ENCODE data around the gene COL20A1.
"Not testable (repeated sequence)": the region's sequence is repeated elsewhere in the genome, so short reads cannot be mapped to it uniquely, and the experiment has no call there.

The COL20A1 gene

DNA sequence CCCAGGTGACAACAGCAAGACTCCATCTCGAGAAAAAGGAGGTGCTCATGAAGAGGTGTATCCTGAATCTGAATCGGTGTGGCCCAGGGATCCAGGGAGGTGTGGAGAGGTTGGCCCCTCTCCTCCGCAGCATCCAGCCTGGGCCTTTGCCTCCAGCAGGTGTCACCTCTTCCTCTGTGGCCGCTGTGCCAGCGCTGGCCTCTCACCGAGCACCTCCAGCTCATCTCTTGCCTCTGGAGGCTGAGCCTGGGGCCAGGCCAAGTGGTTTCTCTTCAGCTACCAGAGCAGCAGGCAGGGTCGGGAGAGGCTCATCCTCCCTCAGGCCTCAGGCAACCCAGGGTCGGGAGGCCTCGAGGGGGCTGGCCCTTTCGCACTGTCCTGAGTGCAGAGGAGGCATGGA lies 1.2 kb upstream of the COL20A1 start:
- no peak for DNase-seq (ENCODE audit: low read depth in 2 of 2)

DNA sequence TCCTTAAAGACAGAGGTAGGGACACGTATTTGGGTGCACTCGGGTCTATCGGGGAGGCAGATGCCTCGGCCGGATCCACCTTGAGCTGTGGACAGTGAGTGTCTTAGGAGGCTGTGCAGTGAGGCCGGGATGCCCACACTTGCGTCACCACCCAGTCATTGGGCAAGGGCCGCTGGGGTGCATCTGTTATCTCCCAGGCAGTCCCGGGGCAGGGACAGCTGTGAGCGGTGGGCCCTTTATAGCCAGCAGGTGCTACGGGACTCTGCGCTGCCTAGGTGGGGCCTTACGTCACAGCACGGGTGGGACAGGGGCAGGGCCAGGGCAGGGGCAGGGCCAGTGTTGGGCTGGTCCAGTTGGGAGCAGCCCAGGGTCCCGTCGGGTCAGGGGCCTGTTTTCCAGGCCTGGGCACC lies 689 bp upstream of the COL20A1 start:
- DNase-seq (ENCODE audit: low read depth in 2 of 2) = no peak

DNA sequence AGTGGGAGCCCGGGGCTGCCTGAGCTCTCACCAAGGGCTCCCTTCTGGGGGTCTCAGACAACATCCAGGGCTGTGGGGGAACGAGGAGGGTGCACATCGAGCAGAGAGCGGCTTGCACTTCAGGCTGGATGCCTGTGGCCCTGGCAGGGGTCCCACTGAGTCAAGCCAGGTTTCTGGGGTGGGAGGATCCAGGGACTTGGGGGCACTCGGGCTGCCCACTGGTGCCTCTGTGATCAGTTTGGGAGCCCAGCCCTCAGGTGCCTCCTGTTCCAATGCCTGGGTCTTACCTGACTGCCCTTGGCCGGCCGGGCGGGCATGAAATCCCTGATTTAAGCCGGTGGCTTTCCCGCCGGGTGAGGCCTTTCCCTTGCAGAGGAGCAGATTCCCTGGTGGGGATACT lies 470 bp downstream of the COL20A1 start:
- DNase-seq (ENCODE audit: low read depth in 2 of 2) = no peak

DNA sequence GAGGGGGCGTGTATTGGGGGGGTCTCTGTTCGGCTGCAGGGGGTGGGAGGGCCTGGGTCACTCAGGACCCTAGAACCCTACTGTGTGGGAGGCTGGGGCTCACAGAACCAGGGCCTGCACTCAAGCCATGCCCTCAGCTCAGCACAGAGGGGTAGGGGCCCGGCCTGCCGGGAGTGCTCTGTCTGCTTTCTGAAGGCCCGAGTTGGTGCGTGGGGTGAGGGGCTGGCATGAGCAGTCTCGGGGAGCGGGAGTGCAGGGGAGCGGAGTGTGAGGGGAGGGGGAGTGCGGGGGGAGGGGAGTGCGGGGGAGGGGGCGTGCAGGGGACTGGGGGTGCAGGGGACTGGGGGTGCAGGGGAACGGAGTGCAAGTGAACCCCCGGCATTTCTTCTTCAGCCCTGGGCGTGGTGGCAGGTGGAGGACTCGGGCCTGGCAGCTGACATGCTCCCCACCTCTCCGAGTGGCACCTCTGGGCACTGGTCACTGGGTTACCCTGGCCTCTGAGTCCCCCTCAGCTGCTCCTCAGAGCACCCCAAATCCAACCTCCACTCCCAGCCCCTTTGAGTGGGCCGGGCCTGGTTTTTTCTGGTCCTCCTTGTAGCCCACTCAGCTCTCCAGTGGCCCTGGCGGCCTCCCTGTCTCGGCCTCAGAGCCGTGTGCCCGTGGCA lies 1.0 kb downstream of the COL20A1 start:
- no peak for DNase-seq (ENCODE audit: low read depth in 2 of 2)

DNA sequence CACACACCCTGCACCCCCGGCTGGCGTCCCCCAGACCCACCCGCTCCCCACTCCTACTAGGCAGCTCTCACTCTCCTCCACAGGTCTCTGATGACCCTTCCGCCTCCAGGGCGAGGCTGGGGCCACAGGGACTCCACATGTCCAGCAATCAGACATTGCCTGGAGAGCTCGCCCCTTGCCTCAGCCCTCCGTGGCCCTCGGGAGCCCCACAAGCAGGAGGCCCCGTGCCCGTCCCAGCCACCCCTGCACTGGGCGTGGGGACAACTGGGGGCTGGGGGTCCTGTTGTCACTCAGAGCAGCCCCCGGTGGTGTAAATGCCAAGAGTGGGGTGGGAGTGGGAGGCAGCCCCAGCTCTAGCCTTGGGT lies 1.5 kb downstream of the COL20A1 start:
- DNase-seq (ENCODE audit: low read depth in 2 of 2) = no peak

DNA sequence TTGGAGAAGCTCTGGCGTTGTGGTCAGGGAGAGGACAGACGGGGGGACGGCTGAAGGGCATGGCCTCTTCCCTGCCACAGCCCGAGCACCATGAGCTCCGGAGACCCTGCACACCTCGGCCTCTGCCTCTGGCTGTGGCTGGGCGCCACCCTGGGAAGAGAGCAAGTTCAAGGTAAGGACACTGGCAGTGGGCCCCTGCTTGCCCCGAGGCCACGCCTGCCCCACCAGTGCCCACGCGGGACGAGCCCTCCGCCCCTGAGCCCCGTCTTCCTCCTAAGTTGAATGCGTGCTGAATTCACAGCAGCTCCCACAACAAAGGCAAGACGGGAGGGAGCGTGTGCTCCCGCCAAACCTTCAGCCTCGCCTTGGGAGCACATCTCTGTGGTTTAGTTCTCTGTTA lies 2.0 kb downstream of the COL20A1 start:
- no peak for DNase-seq (ENCODE audit: low read depth in 2 of 2)

DNA sequence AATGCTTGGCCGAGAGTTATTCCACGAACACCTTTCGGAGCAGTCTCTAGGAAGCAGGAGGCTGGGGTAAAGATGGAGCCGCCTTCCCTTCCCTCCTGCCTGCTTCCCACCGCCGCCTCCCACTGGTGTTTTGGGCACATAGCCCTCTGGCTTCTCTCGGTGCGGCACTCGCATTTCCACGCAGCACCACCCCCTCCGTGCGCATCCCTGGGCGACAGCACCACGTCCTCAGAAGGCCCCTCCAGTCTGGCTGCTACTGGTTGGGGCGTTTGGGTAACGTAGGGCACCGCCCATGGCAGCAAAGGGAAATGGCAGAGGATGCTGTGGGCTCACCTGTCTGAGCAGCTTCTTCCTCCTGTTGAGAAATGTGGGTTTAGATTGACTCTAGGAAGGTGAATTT lies 2.4 kb downstream of the COL20A1 start:
- no peak for DNase-seq (ENCODE audit: low read depth in 2 of 2)

DNA sequence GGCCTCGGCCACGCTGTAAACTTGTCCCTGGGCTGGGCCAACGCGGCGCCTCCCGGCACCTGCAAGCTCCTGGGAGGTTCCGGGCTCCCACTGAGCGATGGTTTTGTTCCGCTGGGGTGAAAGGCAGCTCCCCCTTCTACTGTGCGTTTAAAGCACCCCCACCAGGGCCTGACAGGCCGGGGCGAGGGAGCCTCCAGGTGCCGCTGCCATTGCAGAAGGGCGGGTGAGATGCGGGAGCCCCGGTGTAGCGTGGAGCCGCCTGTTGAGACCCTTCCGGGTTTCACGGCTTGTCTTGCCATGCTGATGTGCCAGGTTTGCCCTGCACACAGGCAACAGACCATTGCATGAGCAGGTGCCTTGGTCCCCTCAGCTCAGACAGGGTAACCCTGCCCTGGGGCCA lies 2.9 kb downstream of the COL20A1 start:
- no peak for DNase-seq (ENCODE audit: low read depth in 2 of 2)

DNA sequence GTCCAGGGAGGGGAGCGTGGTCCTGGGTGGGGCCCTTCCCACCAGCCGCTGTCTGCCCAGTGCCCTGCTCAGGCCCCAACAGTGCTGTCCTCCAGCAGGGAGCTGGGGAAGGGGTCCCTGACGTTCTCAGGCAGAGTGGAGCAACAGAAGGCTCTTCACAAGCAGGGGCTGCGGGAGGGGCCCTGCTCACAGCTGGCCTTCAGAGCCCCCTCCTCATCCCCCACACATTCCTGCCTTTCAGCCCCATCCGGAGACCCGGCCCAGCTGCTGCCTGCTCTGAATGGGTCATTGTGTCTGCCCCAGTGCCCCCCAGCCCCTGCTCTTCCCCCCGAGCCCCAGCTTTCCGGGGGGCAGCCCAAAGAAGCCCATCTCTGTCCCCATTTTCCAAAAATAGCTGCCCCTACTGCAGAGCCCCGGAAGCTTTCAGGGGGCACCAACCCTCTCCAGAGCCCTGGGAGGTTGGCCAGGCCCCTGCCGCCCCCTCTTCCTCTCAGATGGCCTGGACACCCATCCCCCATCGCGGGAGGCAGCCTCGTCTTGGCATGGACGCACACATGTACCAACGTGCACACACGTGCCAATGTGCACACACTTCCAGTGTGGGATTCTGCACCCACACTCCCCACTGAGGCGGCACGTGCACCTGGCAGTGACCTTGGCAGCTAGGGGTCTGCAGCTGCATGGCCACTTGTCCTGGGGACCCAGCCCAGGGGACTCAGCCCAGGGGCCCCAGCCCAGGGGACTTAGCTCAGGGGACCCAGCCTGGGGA lies 3.7 kb downstream of the COL20A1 start:
- no peak for DNase-seq (ENCODE audit: low read depth in 2 of 2)

DNA sequence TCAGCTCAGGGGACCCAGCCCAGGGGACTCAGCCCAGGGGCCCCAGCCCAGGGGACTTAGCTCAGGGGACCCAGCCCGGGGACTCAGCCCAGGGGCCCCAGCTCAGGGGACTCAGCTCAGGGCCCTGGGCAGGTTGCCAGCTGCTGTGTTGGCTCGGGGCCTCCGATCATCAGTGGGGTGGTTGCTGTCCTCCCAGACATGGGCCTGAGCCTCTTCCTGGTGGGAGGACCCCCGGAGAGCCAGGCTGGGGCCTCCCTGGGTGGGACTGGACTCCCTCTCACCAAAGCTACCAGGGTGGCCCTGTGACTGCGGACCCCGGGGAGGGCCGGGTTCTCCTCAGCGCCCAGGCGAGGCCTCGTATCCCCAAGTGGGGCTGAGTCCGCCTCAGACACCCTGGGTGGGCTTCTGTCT lies 4.4 kb downstream of the COL20A1 start:
- no peak for DNase-seq (ENCODE audit: low read depth in 2 of 2)

DNA sequence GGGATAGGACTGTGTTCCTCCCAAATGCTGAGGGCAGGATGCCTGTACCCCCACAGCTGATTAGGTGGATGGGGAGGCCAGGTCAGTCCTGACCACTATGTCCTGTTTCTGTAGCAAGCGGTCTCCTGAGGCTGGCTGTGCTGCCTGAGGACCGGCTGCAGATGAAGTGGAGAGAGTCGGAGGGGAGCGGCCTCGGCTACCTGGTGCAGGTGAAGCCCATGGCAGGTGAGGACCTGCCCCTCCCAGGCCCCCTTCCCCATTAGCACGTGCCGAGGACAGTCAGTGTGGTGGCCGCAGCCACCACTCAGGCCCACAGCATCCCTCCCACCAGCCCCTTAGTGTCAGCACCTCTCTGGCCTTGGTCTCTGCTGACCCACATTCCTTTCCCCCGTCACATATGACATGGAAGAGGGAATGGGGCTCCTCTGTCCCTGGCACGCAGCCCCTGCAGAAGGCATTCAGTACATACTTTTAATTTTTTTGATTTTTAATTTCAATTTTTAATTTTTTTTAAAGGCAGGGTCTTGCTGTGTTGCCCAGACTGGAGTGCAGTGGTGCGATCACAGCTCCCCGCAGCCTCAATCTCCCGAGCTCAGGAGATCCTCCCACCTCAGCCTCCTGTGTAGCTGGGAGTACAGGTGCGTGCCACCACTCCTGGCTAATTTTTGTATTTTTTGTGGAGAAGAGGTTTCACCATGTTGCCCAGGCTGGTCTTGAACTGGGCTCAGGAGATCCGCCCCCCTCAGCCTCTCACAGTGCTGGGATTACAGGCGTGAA lies 5.0 kb downstream of the COL20A1 start:
- DNase-seq (ENCODE audit: low read depth in 2 of 2) = no peak

DNA sequence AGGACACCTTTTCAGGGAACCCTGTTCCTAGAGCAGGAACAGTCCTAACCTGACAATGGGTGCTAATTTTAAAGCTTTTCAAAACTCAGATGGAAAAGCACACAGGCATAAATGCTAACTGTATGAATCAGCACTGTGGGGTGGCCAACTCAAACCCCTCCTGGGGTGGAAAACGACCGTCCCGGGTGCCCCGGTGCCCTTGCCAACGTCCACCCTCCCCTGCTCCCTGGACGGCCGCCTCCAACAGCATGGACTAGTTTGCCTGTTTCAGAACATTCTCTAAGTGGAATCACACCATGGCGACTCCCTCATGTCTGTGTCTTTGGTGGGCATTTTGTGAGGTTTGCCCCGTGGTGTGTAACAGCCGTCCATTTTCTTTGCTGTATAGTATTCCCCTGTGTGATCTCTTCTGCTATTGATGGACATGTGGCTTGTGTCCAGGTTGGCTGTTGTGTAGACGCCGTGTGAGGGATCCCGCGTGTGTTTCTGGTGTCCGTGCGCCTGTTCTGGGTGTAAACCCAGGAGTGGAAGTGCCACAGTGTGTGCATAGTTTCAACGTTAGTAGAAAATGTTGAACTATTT lies 5.8 kb downstream of the COL20A1 start:
- no peak for DNase-seq (ENCODE audit: low read depth in 2 of 2)

DNA sequence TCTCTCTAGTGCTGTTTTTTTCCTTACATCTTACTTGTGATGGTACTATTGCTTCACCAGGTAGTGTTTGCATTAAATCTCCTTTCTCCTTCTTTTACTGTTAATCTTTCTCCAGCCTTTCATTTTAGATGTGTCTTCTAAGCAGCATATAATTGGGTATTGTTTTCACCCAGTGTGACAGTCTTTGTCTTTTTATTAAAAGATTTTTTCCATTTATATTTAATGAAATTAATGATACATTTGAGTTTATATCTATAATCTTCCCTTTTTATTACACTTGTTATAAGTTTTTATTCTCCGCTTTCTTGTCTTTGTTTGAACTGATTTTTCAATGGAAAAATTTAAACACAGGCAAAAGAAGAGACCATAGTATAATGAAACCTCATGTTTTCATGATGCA lies 8.7 kb downstream of the COL20A1 start:
- DNase-seq (ENCODE audit: low read depth in 2 of 2) = no peak

DNA sequence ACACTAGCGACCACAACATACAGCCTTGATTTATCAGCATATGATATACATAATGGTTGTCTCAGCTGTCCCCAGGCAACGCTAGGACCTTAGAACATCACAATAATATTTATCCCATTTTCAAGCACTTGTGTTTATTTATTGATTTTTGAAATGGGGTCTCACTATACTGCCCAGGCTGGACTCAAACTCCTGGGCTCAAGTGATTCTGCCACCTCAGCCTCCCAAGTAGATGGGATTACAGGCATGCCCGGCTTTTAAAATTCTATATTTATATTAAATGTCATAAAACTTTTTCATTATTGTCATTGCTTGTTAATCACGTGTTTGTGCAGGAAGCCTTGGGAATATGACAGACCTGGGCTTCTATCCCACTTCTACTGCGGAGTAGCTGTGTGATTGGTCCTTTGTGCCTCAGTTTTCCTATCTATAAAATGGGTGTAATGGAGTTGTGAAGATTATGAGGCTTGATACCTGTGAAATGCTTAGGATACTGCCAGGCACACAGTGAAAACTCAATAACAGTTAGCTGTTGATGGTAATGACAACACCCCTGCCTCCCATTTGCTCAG lies 10.2 kb downstream of the COL20A1 start:
- no peak for DNase-seq (ENCODE audit: low read depth in 2 of 2)

DNA sequence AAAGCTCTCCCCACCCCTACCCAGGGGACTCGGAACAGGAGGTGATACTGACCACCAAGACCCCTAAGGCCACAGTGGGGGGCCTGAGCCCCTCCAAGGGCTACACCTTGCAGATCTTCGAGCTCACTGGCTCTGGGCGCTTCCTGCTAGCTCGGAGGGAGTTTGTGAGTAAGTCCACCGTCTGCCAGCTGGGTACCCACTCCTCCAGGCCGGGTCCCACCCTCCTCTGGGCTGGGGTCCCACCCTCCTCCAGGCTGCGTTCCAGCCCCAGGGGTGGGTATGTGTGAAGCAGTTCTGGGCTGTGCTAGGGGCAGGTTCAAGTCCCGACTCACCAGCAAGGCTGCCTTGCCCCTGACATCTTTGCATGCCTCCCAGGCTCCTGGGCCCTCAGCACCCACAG lies 12.4 kb downstream of the COL20A1 start:
- no peak for DNase-seq (ENCODE audit: low read depth in 2 of 2)

DNA sequence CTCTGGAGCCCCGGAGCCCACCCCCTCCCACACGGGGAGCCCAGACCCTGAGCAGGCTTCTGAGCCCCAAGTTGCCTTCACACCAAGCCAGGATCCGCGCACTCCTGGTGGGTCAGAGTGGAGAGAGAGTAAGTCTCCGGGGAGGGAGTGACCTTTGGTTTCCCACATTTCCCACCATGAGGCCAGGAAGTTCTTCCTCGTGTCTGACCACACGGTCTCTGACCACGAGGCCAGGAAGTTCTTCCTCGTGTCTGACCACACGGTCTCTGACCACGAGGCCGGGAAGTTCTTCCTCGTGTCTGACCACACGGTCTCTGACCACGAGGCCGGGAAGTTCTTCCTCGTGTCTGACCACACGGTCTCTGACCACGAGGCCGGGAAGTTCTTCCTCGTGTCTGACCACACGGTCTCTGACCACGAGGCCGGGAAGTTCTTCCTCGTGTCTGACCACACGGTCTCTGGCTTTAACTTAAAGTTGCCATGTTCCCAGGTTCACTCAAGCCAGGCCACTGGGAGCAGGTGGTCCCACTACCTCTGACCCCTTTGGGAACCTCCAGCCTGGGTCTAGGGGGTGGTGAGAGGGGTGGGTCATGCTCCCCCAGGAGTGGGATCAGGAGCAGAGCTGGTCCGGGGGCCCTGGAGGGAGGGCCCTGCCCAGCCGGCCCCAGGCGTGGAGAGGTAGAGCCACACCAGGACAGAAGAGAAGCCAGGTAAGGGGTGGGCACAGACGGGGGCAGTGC lies 13.1 kb downstream of the COL20A1 start:
- DNase-seq (ENCODE audit: low read depth in 2 of 2) = not testable (repeated sequence)

DNA sequence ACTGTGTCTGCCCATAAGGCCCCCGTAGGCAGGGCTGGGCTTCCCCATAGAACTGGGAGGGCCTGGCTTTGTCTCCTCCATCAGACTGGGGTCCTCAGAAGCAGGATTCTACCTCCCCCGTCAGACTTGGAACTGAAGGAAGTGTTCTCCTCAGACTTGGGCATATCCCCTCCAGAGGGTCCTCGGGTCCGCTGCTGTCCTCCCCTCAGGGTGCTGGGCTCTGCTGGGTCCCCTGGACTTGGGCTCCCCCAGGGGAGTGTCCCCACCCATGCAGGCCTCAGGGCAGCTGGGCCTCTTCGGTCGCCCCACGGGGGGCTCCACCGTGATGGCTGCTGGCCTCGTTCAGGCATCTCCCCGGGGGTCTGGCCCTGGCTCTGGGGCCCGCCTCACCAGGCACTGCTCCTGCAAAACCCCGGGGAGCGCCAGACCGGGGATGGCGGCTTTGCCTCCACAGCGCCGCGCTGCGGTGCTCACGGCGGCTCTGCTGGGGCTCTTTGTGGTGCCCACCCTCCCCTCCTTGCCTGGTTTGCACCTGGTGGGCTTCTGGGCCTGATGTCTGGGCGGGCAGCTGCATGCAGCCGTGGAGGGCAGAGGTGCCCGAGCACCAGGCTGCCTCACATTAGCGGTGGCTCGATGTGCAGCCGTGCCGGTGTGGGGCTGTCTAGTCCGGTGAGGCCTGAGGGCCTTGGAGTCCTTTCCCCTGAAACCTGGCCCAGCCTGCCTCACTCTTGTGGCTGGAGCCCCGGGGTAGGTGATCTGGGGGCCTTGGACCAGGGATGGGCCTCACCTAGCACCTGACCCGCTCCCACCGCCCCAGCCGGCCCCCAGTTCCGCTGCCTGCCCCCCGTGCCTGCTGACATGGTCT lies 13.9 kb downstream of the COL20A1 start:
- no peak for DNase-seq (ENCODE audit: low read depth in 2 of 2)

DNA sequence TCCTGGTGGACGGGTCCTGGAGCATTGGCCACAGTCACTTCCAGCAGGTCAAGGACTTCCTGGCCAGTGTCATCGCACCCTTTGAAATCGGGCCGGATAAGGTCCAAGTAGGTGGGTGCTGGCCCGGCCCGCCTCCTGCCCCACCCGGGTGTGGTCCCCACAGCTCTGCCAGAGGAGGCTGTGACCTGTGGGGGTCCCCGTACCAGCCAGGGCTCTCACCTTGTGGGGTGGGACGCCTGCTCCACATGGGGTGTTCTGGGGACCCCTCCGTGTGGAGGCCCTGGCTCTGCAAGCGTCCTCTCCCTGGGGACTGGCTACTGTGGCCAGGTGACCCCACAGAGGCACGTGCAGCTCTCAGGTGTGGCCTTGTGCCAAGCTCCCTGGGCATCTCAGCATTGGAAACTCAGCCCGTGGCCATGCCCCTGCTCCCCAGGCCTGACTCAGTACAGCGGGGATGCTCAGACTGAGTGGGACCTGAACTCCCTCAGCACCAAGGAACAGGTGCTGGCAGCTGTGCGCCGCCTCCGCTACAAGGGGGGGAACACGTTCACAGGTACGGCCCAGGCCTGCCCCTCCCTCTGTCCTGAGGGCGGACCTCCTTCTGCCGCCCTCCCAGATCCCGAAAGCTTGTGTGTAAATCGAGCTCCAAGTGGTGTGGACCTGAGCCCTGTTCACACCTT lies 14.7 kb downstream of the COL20A1 start:
- no peak for DNase-seq (ENCODE audit: low read depth in 2 of 2)

DNA sequence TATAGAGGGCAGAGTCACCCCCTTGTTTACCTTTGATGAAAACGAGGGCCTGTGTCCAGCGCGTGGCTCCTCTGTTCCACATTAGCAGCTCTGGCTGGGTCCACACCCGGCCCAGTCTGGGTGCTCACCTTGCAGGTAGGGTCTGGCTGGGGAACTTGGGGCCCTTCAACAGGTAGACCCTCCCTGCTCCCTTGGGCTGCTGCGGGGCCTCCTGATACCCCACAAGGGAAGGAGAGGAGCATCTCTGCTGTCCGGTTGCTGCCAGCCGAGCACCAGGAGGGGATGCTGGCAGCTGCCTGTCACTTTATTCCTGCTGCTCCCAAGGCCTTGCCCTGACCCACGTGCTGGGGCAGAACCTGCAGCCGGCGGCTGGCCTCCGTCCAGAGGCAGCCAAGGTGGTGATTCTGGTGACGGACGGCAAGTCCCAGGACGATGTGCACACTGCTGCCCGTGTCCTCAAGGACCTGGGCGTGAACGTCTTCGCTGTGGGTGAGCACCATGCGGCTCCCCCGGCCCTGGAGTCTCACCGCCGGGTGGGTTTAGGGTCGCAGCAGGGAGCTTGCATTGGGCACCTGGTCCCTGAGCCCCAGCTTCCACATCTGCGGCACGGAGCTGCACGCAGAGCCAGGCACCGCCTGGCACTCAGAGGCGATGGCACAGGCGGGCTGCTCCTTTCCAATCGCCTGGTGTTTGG lies 15.4 kb downstream of the COL20A1 start:
- DNase-seq (ENCODE audit: low read depth in 2 of 2) = no peak

All from stimulated activated CD8-positive, alpha-beta memory T cell treated with anti-CD3 and anti-CD28 coated beads, Interleukin-2, amount 100 ng/mL, for 1 hour (primary cell).